T47D (cell line): ENCODE data around the gene SNX25.
"Not testable (repeated sequence)": the region's sequence is repeated elsewhere in the genome, so short reads cannot be mapped to it uniquely, and the experiment has no call there.

Source experiments
- DNase-seq, 2 experiments: peaks; one replicate each; pipeline versions ENCODE4 v3.0.0 to v3.0.0-alpha.2; 2011 to 2012; ENCODE audit warnings: low read depth in 1 of 2, low spot score in 1 of 2
- JUND ChIP-seq: IDR thresholded peaks from 2 replicates; pipeline ENCODE4 v1.6.1; 2012; ENCODE audit warnings: low read depth
- in situ Hi-C: cut with HindIII; loops from 2 replicates; pipeline ENCODE4 v1.10.0; 2016; ENCODE audit warnings: low sequenced_read_pairs, low pct_unique_long_range_greater_than_20kb

Gene SNX25

DNA sequence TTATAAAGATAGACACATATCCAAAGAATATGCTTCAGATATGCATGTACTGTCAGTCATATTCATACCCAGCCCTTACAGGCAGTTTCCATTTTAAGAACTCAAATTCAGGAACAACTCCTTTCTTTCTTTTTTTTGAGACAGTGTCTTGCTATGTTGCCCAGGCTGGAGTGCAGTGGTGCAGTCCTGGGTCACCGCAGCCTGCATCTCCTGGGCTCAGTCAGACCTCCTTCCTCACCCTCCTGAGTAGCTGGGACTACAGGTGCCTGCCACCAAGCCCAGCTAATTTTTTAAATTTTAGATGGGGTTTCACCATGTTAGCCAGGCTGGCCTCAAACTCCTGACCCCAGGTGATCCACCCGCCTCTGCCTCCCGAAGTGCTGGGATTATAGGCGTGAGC is 34.5 kb downstream of the SNX25 start:
- no peak for TF ChIP-seq JUND
- no peak for DNase-seq
- in situ Hi-C loops = no loop called here

DNA sequence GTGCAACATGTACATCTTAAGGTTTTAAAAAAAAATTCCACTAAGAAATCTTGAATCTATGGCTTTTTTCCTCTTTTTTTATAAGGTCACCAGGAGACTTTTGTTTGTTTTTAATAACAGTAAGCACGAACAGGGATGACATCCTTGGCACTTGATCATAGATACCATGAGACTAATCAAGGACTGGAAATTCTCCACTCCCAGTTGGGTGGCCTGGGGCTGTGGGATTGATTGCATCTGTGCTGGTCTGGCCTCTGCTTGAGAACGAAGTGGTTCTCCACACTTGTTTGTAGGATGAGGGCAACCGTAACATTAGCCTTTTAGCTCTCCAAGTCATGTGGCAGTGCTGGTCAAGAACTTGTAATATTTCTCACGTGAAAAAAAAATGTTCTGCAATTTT is 35.4 kb downstream of the SNX25 start:
- TF ChIP-seq JUND = no peak
- no peak for DNase-seq
- in situ Hi-C loops = no loop called here

GRCh38 chr4:185246453-185246852 is 37.1 kb downstream of the SNX25 start:
- in situ Hi-C loops = no loop called here
- no peak for TF ChIP-seq JUND
- DNase-seq = no peak

DNA sequence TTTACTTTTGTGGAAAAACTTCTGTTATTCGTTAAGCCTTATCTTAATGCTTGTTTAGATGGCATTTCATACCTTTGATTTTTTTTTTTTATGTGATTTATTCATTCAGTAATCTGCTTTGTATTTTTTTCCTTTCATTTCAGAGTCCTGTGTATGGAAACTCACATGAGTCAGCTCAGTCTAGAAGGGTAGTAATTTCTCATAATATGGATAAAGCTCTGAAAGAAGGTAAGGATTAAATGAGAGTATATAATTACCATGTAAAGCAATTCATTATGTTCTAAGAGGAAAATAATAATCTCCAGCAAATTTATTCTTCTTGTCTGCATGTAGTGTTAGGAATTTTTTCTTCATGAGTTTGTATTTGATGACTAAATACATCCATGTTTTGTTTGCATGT is 37.8 kb downstream of the SNX25 start:
- TF ChIP-seq JUND = no peak
- DNase-seq = no peak
- in situ Hi-C loops = no loop called here

DNA sequence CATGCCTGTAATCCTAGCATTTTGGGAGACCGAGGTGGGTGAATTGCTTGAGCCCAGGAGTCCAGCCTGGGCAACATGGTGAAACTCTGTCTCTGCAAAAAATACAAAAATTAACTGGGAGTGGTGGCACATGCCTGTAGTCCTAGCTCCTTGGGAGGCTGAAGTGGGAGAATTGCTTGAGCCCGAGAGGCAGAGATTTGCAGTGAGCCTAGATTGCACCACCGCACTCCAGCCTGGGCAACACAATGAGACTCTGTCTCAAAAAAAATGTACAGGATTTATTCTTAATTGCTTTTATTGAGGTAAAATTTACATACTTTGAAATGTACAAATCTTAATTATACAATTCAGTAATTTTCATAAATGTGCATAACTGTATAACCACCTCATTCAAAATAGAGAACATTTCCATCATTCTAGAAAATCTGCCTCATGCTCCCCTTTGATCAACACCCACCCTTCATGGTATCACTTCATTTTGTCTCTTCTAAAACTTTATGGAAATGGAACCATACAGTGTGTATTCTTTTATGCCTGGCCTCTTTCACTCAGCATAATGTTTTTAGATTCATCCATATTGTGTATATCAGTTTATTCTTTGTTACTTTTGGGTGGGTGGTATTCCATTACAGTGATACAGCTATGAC is 39.1 kb downstream of the SNX25 start:
- in situ Hi-C loops = no loop called here
- no peak for DNase-seq
- no peak for TF ChIP-seq JUND

DNA sequence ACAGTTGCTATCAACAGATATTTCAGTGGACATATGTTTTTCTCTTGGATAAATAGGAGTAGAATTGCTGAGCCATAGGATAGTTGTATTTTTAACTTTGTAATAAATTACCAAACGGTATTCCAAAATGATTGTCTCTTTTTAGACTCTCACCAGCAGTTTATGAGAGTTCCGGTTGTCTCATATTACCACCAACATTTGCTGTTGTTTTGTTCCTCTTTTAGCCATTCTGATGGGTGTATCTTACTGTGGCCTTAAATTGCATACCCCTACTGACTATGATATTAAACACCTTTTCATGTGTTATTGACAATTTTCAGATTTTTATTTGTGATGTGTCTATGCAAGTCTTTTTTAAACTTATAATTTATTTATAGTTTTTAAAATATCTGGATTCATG is 39.7 kb downstream of the SNX25 start:
- no peak for DNase-seq
- TF ChIP-seq JUND = no peak
- in situ Hi-C loops = no loop called here

DNA sequence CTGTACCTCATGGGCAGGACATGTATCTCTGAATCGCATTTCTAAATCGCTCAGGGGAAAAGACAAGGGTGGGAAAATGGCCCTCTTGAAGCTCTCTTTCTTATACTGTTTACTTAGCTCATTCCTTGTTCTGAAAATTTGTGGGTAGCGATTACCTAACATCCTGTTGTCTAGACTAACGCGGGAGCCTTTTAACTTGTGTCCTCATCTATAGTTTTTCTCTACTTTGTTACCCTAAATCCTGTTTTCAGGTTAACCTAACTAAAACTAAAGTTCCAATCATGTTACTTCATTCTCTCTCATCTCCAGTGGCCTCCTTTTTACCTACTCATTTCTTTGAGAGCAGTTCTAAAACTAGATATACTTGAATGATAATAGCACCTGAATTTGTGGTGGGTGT is 45.0 kb downstream of the SNX25 start:
- no peak for TF ChIP-seq JUND
- DNase-seq = no peak
- in situ Hi-C loops = no loop called here

DNA sequence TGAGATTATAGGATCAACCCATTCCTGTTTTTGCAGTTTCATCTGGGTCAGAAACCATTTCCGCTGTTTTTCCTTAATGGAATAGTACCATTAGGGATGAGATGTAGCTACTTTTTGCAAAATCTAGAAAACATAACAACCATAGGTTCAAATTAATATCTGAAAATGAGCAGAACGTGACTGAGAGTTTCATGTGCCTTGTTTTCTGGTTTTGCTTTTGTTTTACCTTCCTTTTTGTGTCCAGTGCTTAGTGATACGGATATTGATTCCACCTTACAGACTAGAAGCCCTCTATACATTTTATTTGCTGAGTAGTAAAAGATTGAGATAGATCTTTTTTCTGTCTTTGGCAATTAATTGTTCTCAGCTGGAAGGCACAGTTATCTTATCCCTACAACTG is 46.5 kb downstream of the SNX25 start:
- TF ChIP-seq JUND = no peak
- no peak for DNase-seq
- in situ Hi-C loops = no loop called here

DNA sequence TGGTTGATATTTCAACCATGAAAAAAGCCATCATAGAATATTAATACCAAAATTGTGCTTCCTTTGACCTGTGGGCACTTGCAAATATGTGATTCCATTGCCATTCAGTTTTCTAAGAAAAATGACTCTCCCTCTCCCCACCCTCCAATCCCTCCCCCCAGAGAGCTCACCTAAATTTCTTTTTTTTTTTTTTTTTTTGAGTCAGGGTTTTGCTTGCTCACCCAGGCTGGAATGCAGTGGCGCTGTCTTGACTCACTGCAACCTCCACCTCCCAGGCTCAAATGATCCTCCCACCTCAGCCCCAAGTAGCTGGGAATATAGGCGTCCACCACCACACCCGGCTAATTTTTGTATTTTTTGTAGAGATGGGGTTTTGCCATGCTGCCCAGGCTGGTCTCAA is 47.0 kb downstream of the SNX25 start:
- in situ Hi-C loops = no loop called here

GRCh38 chr4:185257086-185257485 is 47.7 kb downstream of the SNX25 start:
- no peak for DNase-seq
- TF ChIP-seq JUND = no peak
- in situ Hi-C loops = no loop called here

More for the DNA sequence above, 47.0 kb downstream of the SNX25 start:
- no peak for TF ChIP-seq JUND
- no peak for DNase-seq

GRCh38 chr4:185257694-185258093 is 48.3 kb downstream of the SNX25 start:
- DNase-seq = no peak
- TF ChIP-seq JUND = no peak
- in situ Hi-C loops = no loop called here

- in situ Hi-C loops, DNase-seq: not testable (repeated sequence)
Measured at GRCh38 chr4:185258741-185259140, 49.3 kb downstream of the SNX25 start.

GRCh38 chr4:185259719-185260118 is 50.3 kb downstream of the SNX25 start:
- no peak for TF ChIP-seq JUND
- in situ Hi-C loops = no loop called here
- DNase-seq = no peak

DNA sequence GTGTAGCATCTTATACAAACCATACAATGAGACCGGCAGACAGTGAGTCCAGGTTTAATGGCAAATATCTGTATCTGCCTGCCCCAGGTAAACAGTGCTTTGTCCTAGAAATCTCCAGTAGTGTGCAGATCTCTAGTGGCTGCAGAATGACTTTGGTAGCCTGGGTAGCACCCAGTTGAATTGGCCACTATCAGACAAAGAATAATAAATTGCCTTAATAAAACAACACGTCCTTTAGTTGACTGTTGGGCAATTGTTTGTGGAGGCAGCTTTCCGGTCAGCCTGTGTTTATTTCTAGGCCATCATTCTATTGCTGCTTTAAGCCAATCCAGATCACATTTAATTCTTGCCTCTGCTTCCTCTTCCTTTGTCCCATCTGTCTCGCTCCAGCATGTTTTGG is 52.5 kb downstream of the SNX25 start:
- in situ Hi-C loops = no loop called here
- no peak for TF ChIP-seq JUND
- DNase-seq = no peak
